Activated CD4-positive, alpha-beta memory T cell treated with anti-CD3 and anti-CD28 coated beads, Interleukin-2, amount 10 ng/mL, durations not matched to agents 7 days and 5 days (primary cell): Measurements from ENCODE around the gene CLSTN2. TPM values are rescaled to one million over a fixed set of nuclear protein-coding genes. Genes with fewer than 3 reads are reported as not detected.

Source experiments
- CTCF ChIA-PET: fragments of 350-600 bp; sonication (Branson Sonifier 250); formaldehyde crosslinking; loops from one replicate; lab custom pipeline; 2021; ENCODE audit warnings: antibody characterized with exemption, inconsistent platforms; lab: Charles Lee
- POLR2A ChIA-PET: fragments of 350-600 bp; sonication (Branson Sonifier 250); formaldehyde crosslinking; loops from one replicate; lab custom pipeline; 2021; ENCODE audit warnings: antibody characterized with exemption; lab: Charles Lee
- DNase-seq: peaks from one replicate; pipeline ENCODE4 v3.0.0-alpha.2; 2020
- H3K27ac Mint-ChIP-seq: one replicate; pipeline ENCODE4 v1.8.0; 2021; ENCODE audit warnings: mild to moderate bottlenecking, mixed read lengths
- H3K27me3 Mint-ChIP-seq: one replicate; pipeline ENCODE4 v1.8.0; 2021; ENCODE audit warnings: mixed read lengths
- H3K36me3 Mint-ChIP-seq: one replicate; pipeline ENCODE4 v1.8.0; 2021; ENCODE audit warnings: low read depth, mixed read lengths
- H3K4me1 Mint-ChIP-seq: one replicate; pipeline ENCODE4 v1.8.0; 2021; ENCODE audit warnings: mixed read lengths
- H3K4me3 Mint-ChIP-seq: one replicate; pipeline ENCODE4 v1.8.0; 2021; ENCODE audit warnings: mild to moderate bottlenecking, mixed read lengths
- H3K9me3 Mint-ChIP-seq: one replicate; pipeline ENCODE4 v1.8.0; 2021; ENCODE audit warnings: mixed read lengths
- total RNA-seq, 2 experiments: library from RNA; stranded (reverse); gene quantifications; one replicate each; pipeline ENCODE4 v1.2.3, GENCODE V29; 2021

CLSTN2 gene
- total RNA-seq, 2 experiments from 2014 or later, result not detected

DNA sequence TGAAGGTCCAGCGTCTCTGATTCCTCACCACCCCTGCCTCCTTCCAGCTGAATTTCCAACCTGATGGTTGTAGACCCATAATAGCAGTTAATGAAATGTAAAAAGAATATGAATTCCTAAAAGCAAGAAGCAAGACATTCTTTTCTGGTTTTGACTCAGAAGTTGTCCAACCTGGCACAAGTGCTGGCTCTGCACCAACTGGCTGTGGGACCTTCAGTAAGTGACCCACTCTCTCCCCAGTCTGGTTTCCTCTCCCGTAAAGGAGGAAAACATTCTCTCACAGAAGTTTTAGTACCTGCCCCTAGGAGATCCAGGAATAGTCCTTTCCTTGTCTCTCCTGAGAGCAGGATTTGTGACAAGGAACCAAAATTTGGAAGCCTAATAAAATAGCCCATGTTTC, 506.0 kb downstream of the CLSTN2 start:
- Mint-ChIP-seq H3K4me3 (no peak overlapping the region), H3K27ac (no peak overlapping the region), H3K9me3 (no peaks in the 10 kb centered on the region), H3K36me3 (no peaks in the 10 kb centered on the region), H3K4me1 (no peaks in the 10 kb centered on the region), H3K27me3 (no peaks in the 10 kb centered on the region)
- no peak for DNase-seq
- ChIA-PET POLR2A (no interaction called here), CTCF (no interaction called here)

DNA sequence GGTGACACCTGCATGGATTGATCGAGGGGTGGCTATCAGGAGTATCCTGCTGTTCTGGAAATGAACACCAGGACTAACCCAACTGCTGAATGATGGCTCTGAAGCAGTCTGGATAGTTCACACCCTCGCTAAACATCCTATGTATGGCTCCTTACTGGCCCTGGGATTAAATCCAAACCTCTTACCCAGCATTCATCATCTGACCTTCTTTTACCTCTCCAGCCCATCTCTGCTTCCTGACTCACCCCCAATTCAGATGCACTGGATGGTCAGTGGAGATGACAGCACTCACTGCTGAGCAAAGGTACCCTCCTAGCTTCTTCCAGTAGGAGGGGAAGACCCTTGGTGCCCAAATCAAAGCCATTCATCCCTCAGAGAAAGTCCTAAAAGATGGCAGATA, 507.6 kb downstream of the CLSTN2 start:
- no peak for DNase-seq
- Mint-ChIP-seq H3K27me3 (no peaks in the 10 kb centered on the region), H3K27ac (no peak overlapping the region), H3K4me1 (no peaks in the 10 kb centered on the region), H3K4me3 (no peak overlapping the region), H3K36me3 (no peaks in the 10 kb centered on the region), H3K9me3 (no peaks in the 10 kb centered on the region)
- CTCF ChIA-PET, result no interaction called here
- POLR2A ChIA-PET, result no interaction called here

DNA sequence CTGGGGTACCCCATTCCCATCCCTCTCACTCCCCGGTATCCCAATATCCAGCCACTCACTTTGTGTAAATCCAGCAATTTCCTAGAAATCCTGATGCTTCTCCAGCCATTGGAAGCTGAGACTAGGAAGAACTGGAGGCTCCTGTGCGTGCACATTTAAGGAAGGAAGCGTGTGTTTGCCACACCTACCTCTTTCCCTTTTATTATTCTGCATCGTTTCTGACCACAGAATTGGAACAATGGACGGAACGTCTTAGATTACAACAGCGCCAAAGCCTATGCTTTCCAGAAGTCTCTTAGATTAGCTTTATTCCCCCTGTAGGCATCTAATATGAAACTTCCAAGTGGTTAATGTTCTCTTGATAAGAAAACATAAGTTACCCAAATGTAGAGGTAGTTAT, 508.1 kb downstream of the CLSTN2 start:
- Mint-ChIP-seq H3K27ac (no peak overlapping the region), H3K27me3 (no peaks in the 10 kb centered on the region), H3K36me3 (no peaks in the 10 kb centered on the region), H3K4me1 (no peaks in the 10 kb centered on the region), H3K9me3 (no peaks in the 10 kb centered on the region), H3K4me3 (no peak overlapping the region)
- POLR2A ChIA-PET, result no interaction called here
- no peak for DNase-seq
- CTCF ChIA-PET, result no interaction called here

DNA sequence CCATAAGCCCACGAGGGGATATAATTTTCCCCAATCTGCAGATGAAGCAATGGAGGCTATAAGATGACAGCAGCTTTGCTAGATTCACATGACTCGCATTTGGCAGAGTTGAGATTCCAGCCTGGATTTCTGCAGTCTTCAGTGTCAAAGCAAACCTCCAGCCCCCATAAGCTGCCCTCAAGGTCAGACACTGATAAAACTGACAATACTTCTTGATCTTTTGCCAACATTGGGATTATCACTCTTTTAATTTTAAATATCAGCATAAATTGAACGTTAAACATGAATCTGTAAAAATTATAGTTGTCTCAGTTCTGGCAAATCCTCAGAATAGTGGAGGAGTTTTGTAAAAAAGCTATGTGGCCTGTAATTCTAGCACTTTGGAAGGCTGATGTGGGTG, 508.8 kb downstream of the CLSTN2 start:
- H3K9me3 Mint-ChIP-seq, result no peaks in the 10 kb centered on the region
- CTCF ChIA-PET, result no interaction called here
- H3K27me3 Mint-ChIP-seq, result no peaks in the 10 kb centered on the region

DNA sequence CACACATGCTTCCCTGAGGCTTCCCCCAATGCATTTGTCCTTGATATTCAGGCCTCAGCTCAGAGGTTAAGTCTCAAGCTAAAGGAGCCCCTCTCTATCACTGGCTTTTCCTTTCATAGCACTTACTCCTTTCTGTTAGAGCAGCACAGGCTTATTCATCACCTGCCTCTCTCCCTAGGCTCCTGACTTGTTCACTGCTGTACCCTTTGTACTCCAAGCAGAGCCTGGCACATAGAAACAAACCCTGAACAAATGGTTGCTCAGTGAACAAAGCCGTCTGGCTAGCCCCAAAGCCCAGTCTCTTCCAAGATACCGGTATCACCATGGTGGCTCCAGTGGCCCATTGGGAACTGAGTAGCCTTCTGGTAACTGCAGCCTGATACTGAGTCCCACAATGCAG, 511.7 kb downstream of the CLSTN2 start:
- ChIA-PET POLR2A (no interaction called here), CTCF (no interaction called here)
- Mint-ChIP-seq H3K9me3 (no peaks in the 10 kb centered on the region), H3K4me1 (no peaks in the 10 kb centered on the region), H3K27me3 (no peaks in the 10 kb centered on the region), H3K27ac (no peak overlapping the region), H3K4me3 (no peak overlapping the region), H3K36me3 (no peaks in the 10 kb centered on the region)
- no peak for DNase-seq

More for the DNA sequence above, 508.8 kb downstream of the CLSTN2 start:
- POLR2A ChIA-PET, result no interaction called here
- H3K4me3 Mint-ChIP-seq, result no peak overlapping the region
- no peak overlapping the region for H3K27ac Mint-ChIP-seq
- DNase-seq, result no peak
- no peaks in the 10 kb centered on the region for H3K36me3 Mint-ChIP-seq
- no peaks in the 10 kb centered on the region for H3K4me1 Mint-ChIP-seq

DNA sequence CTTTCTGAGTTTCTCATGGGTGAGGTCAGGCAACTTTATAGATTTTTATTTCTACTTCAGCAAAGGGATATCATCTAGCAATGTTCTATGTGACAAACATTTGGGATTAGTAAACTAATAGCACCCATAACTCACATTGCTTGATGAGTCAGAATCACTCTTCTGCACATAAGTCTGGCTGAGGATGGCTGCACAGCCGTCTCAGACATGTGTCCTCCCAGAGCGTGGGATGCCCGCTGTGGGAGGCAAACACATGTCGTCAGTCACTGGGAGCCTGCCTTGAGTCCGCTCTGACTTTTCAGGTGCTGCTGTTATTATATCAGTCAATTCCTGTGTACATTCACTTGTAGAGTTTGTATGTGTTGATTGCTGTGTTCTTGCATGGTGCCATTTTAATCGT, 512.2 kb downstream of the CLSTN2 start:
- H3K4me3 Mint-ChIP-seq, result no peak overlapping the region
- no peaks in the 10 kb centered on the region for H3K4me1 Mint-ChIP-seq
- CTCF ChIA-PET, result no interaction called here
- no peak for DNase-seq
- no peaks in the 10 kb centered on the region for H3K9me3 Mint-ChIP-seq
- H3K27me3 Mint-ChIP-seq, result no peaks in the 10 kb centered on the region
- H3K27ac Mint-ChIP-seq, result no peak overlapping the region
- H3K36me3 Mint-ChIP-seq, result no peaks in the 10 kb centered on the region
- POLR2A ChIA-PET, result no interaction called here

DNA sequence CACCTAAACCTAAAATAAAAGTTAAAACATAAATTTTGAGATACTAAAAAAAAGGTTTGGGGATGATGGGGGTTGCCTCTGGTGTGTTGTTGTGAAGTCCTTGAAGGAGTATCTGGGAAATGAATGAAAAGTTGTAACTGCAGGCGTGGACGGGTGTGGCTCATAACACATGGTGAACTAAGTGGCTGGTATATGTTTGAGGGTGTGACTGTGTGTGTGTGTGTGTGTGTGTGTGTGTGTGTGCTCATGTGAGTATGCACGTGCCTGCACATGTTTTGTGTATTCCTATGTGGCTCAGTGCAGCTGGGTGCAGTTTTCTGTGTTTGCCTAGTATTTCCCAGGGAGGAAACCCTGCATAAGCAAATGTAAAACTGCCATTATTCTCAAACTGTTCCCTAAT, 513.0 kb downstream of the CLSTN2 start:
- ChIA-PET CTCF (no interaction called here), POLR2A (no interaction called here)
- Mint-ChIP-seq H3K9me3 (no peaks in the 10 kb centered on the region), H3K4me1 (no peaks in the 10 kb centered on the region), H3K36me3 (no peaks in the 10 kb centered on the region), H3K27ac (no peak overlapping the region), H3K27me3 (no peaks in the 10 kb centered on the region), H3K4me3 (no peak overlapping the region)
- no peak for DNase-seq

DNA sequence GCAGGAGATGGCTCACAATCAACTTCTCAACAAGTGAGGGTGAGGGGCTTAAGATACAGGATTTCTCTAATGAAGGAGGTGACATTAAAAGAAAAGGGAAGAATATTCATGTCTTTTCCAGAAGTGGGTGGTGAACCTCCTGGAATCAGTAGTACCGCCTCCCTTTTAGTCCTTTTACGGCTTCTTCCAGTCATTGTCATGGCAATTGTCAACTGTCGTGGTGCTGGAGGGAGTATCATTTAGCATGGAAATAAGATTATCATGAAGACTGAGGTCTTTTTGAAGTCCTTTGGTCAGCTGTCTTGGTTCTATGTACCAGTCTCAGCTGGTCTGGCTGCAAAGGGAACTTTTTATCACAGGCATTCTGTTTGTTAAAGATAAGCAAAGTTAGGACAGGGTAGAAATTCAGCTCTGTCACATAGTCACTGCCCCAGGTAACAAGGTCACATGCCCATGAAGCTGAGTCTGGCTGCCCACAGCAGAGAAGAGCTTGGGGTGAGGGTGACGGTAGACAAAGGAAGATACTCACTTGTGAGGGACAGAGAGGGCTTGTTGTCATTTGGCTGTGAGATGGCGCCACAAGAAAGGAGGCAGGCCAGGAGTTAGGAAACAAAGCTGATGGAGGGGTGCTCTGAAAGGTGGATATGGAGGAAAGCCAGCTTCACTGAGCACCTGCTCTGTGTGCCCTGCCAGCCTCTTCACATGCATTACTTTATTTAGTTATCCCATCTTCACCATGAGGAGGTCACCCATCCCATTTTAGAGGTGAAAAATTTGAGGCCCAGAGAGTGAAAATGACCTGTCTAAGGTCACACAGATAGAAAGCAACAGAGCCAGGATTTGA, 514.6 kb downstream of the CLSTN2 start:
- ChIA-PET POLR2A (no interaction called here), CTCF (no interaction called here)
- Mint-ChIP-seq H3K36me3 (no peaks in the 10 kb centered on the region), H3K27me3 (no peaks in the 10 kb centered on the region), H3K4me3 (no peak overlapping the region), H3K9me3 (no peaks in the 10 kb centered on the region), H3K4me1 (no peaks in the 10 kb centered on the region), H3K27ac (no peak overlapping the region)
- DNase-seq, result no peak

DNA sequence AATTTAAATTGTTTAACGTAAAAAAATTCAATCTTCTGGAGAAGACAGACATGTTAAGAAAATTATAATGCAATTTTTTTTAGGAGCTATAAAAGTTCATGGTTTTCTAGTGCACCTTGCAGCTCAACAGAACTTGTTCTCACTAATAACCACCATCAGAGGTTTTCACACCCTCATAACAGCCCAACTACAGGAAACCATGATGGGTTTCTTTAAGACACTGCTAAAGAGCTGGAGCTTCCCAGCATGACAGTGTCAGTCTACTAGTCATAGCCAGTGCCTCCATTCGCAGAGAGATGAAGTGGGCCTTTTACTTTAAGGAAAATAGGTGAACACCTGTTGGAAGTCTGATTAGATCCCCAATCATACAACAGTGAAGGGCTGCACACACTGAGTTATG, 518.8 kb downstream of the CLSTN2 start:
- Mint-ChIP-seq H3K4me1 (no peaks in the 10 kb centered on the region), H3K27ac (no peak overlapping the region), H3K9me3 (no peaks in the 10 kb centered on the region), H3K4me3 (no peak overlapping the region), H3K36me3 (no peaks in the 10 kb centered on the region), H3K27me3 (no peaks in the 10 kb centered on the region)
- CTCF ChIA-PET, result no interaction called here
- POLR2A ChIA-PET, result no interaction called here
- no peak for DNase-seq

DNA sequence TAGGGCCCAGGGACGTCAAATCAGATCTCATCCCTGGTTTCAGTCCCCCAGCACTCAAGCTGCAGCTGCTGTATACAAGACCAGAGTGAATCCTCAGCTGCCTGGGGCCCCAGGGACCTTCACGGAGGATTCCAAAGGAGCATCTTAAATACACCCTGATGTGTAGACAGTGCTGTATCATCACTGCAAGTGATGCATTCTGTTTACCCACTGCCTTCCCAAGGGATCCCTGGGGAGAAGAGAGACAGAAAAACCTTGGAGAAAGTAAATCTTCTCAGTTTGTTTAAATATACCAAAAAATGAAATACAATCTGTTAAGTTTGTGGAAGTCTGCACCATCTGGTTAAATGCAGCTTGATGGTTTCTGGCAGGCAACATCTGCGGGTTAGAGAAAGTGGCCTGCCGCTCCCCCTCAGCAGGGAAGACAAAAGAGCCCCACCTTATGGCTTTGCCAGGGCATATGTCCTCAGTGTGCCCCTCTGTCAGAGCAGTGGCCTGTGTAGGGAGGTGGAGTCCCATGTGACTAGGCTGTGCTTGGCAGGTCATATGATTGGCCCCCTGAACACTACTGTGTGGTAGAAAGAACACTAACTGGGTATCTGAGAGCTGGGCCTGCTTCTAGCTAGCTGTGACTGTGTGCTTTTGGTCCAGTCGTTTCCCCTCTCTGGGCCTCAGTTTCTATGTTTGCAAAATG, 520.7 kb downstream of the CLSTN2 start:
- no peak overlapping the region for H3K4me3 Mint-ChIP-seq
- no peaks in the 10 kb centered on the region for H3K9me3 Mint-ChIP-seq
- no peak overlapping the region for H3K27ac Mint-ChIP-seq
- ChIA-PET CTCF (no interaction called here), POLR2A (no interaction called here)
- H3K27me3 Mint-ChIP-seq, result no peaks in the 10 kb centered on the region
- H3K36me3 Mint-ChIP-seq, result no peaks in the 10 kb centered on the region
- no peak for DNase-seq
- no peaks in the 10 kb centered on the region for H3K4me1 Mint-ChIP-seq

DNA sequence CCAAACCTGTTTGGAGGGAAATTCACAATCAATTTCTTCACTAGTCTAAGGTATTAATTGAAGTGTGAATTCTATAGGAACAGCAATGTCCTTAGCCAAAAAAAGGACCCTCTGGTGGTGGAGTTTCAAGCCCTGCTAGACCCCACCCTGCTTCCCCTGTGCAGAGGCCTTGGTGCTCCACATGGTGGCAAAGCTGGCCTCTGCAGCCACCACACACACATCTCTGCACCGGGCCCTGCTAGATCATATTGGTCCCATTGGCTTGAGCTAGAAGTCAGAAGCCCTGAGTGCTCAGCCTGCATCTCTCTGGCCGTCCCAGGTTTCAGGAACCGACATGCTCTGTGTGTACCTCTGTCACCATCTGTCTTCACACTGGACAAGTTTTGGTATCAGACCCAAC, 522.0 kb downstream of the CLSTN2 start:
- no peak overlapping the region for H3K4me3 Mint-ChIP-seq
- H3K4me1 Mint-ChIP-seq, result no peaks in the 10 kb centered on the region
- no peaks in the 10 kb centered on the region for H3K27me3 Mint-ChIP-seq
- no peak overlapping the region for H3K27ac Mint-ChIP-seq
- H3K9me3 Mint-ChIP-seq, result no peaks in the 10 kb centered on the region
- POLR2A ChIA-PET, result no interaction called here
- no peak for DNase-seq
- no peaks in the 10 kb centered on the region for H3K36me3 Mint-ChIP-seq
- CTCF ChIA-PET, result no interaction called here

DNA sequence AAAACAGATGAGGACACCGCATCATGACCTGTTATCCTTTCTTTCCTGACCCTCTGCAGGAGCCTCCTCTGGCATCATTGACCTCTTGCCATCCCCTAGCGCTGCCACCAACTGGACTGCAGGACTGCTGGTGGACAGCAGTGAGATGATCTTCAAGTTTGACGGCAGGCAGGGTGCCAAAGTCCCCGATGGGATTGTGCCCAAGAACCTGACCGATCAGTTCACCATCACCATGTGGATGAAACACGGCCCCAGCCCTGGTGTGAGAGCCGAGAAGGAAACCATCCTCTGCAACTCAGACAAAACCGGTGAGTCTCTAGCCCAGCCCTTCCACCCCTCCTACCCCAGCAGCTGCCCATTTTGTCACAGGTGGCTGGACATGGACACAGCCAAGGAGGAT, 524.5 kb downstream of the CLSTN2 start:
- CTCF ChIA-PET, result no interaction called here
- no peaks in the 10 kb centered on the region for H3K4me1 Mint-ChIP-seq
- H3K27ac Mint-ChIP-seq, result no peak overlapping the region
- H3K4me3 Mint-ChIP-seq, result no peak overlapping the region
- POLR2A ChIA-PET, result no interaction called here
- no peaks in the 10 kb centered on the region for H3K27me3 Mint-ChIP-seq
- H3K9me3 Mint-ChIP-seq, result no peaks in the 10 kb centered on the region
- no peak for DNase-seq
- H3K36me3 Mint-ChIP-seq, result no peaks in the 10 kb centered on the region

DNA sequence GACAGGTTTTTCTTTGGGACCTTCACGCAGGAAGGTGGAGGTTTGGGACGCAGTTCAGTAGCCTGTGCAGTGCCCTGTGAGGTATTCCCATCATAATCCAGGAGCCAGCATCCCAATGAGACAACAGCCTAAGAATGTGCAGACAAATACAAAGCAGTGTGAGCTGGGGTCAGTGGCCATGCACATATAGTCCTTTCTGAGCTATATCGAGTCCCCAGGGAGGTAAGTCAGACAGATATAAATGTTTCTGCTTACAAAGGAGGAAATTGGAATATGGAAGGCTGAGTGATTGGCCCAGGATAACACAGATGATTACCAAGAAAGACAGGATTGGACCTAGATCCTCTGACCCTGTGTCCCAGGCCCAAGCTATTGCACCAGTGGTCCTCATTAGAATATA, 526.3 kb downstream of the CLSTN2 start:
- ChIA-PET POLR2A (no interaction called here), CTCF (no interaction called here)
- no peaks in the 10 kb centered on the region for H3K27me3 Mint-ChIP-seq
- no peak for DNase-seq
- no peaks in the 10 kb centered on the region for H3K36me3 Mint-ChIP-seq
- H3K4me1 Mint-ChIP-seq, result no peaks in the 10 kb centered on the region
- no peak overlapping the region for H3K4me3 Mint-ChIP-seq
- no peaks in the 10 kb centered on the region for H3K9me3 Mint-ChIP-seq
- H3K27ac Mint-ChIP-seq, result no peak overlapping the region

DNA sequence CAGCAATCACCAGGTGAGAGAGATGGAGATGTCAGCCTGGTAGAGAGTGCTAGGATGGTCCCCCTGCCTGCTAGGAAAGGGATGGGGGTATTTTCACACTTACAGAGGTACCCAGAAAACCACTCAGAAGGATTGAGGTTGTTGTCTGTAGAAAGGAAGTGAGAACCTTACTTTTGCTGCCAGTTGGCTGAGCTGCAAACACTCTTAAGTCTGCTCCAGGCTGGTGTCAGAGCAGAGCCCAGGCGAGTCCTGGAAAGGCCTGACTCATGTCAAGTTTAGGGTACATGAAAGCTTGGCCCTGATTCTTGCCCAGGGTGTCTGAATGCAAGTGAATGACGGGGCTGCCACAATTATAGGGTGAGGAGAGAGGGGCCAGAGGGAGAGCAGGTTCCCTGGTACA, 528.4 kb downstream of the CLSTN2 start:
- Mint-ChIP-seq H3K4me3 (no peak overlapping the region), H3K4me1 (no peaks in the 10 kb centered on the region), H3K27ac (no peak overlapping the region), H3K9me3 (no peaks in the 10 kb centered on the region), H3K27me3 (no peaks in the 10 kb centered on the region), H3K36me3 (no peaks in the 10 kb centered on the region)
- DNase-seq, result no peak
- CTCF ChIA-PET, result no interaction called here
- POLR2A ChIA-PET, result no interaction called here
